Gastrocnemius medialis (tissue), 4 donors: Measurements from ENCODE around the gene EYS.

Source experiments
- POLR2A ChIP-seq, 2 donors: fragments of 450-650 bp; IDR thresholded peaks; one replicate each; pipeline ENCODE4 v1.6.1; 2017; ENCODE audit warnings: antibody characterized with exemption in 2 of 2, mild to moderate bottlenecking in 2 of 2, moderate library complexity in 2 of 2
- TF ChIP-seq, protein P1 (sequence below), 5 experiments: fragments of 450-650 bp in 3 of 5; fragments of 200-600 bp in 2 of 5; sonication (generic) in 2 of 5; IDR thresholded peaks in 4 of 5; conservative IDR thresholded peaks in 1 of 5; 1 replicate in 4 of 5; 2 replicates in 1 of 5; pipeline ENCODE4 v1.5.1; 2016 to 2019; ENCODE audit warnings: antibody characterized with exemption in 5 of 5, mild to moderate bottlenecking in 3 of 5, moderate library complexity in 3 of 5

DNA sequence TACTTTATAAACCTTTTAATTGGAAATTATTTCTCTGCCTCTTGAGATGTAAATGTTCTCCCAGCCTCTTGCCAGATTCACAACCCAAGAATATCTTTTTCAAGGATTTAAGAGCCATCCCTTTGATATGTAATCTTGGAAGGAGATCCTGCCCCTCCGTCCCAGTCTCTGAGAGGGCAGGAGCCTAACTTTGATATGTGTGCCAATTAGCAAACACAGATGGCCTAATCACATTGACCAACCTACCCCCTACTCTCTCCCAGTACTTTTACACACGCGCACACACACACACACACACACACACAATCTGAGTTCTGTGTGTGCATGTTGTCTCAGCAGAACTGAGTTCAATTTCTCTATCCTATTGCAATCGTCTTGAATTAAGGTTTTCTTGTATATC lies 1447.7 kb downstream of the EYS start:
- TF ChIP-seq, protein P1, sequence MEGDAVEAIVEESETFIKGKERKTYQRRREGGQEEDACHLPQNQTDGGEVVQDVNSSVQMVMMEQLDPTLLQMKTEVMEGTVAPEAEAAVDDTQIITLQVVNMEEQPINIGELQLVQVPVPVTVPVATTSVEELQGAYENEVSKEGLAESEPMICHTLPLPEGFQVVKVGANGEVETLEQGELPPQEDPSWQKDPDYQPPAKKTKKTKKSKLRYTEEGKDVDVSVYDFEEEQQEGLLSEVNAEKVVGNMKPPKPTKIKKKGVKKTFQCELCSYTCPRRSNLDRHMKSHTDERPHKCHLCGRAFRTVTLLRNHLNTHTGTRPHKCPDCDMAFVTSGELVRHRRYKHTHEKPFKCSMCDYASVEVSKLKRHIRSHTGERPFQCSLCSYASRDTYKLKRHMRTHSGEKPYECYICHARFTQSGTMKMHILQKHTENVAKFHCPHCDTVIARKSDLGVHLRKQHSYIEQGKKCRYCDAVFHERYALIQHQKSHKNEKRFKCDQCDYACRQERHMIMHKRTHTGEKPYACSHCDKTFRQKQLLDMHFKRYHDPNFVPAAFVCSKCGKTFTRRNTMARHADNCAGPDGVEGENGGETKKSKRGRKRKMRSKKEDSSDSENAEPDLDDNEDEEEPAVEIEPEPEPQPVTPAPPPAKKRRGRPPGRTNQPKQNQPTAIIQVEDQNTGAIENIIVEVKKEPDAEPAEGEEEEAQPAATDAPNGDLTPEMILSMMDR (IDR thresholded peaks at IDR 0.05 in 4 of 5, conservative IDR thresholded peaks at IDR 0.05 in 1 of 5): no peak
- TF ChIP-seq POLR2A (IDR thresholded peaks at IDR 0.05): no peak
